Esophagus squamous epithelium (tissue), 5 donors: Measurements from ENCODE around the gene LSM3. TPM values are rescaled to one million over a fixed set of nuclear protein-coding genes. Genes with fewer than 3 reads are reported as not detected.

ENCODE experiments used
- DNase-seq: peaks from one replicate; lab custom pipeline; 2025; lab: John Stamatoyannopoulos, UW
- H3K27ac ChIP-seq, 4 donors: fragments of 200-600 bp; sonication (generic); one replicate each; pipeline ENCODE4 v1.5.1; 2016 to 2019; ENCODE audit warnings: mild to moderate bottlenecking in 1 of 4
- H3K27me3 ChIP-seq, 4 donors: fragments of 200-600 bp; sonication (generic); 1 replicate in 3 of 4; 2 replicates in 1 of 4; pipeline versions ENCODE4 v1.5.1 to v1.6.0; 2017 to 2021; ENCODE audit warnings: antibody characterized with exemption in 1 of 4
- H3K36me3 ChIP-seq, 3 donors: fragments of 200-600 bp; sonication (generic); one replicate each; pipeline ENCODE4 v1.5.1; 2016 to 2019
- H3K4me1 ChIP-seq, 3 donors: fragments of 200-600 bp; sonication (generic); one replicate each; pipeline ENCODE4 v1.5.1; 2017 to 2019
- H3K4me3 ChIP-seq, 4 donors: fragments of 200-600 bp; sonication (generic); 1 replicate in 3 of 4; 2 replicates in 1 of 4; pipeline ENCODE4 v1.5.1; 2016 to 2019; ENCODE audit warnings: mild to moderate bottlenecking in 2 of 4, moderate library complexity in 1 of 4
- H3K9me3 ChIP-seq, 3 donors: fragments of 200-600 bp; sonication (generic); one replicate each; pipeline ENCODE4 v1.5.1; 2016 to 2019
- POLR2A ChIP-seq, 4 donors: fragments of 450-650 bp; IDR thresholded peaks; one replicate each; pipeline ENCODE4 v1.6.1; 2017; ENCODE audit warnings: antibody characterized with exemption in 4 of 4, mild to moderate bottlenecking in 4 of 4, moderate library complexity in 3 of 4
- WGBS, 2 donors: methylation state at CpG; one replicate each; pipeline ENCODE4 v1.1.5; 2018; 5-methylcytosine and 5-hydroxymethylcytosine counted together
- intact Hi-C: fragments of 100-400 bp; cut with DNase I; formaldehyde crosslinking; loops from one replicate; pipeline ENCODE4 v1.15.0; 2022
- total RNA-seq, 4 donors: library from RNA; depleted of rRNA; stranded (reverse); fragments of >200 nt; gene quantifications; one replicate each; pipeline ENCODE4 v1.1.0, GENCODE V29; 2016
- TF ChIP-seq, protein P1 (sequence below), 6 experiments: fragments of 450-650 bp in 4 of 6; fragments of 200-600 bp in 2 of 6; sonication (generic) in 2 of 6; IDR thresholded peaks; one replicate each; pipeline ENCODE4 v1.5.1; 2016 to 2019; ENCODE audit warnings: antibody characterized with exemption in 6 of 6, mild to moderate bottlenecking in 4 of 6, moderate library complexity in 4 of 6
- donor health status: DM: yes; HTN: yes; CAD: no.

Gene LSM3
- total RNA-seq, 4 donors from 2014 or later, result 6.3 to 21.5 (median 13.7) TPM

DNA sequence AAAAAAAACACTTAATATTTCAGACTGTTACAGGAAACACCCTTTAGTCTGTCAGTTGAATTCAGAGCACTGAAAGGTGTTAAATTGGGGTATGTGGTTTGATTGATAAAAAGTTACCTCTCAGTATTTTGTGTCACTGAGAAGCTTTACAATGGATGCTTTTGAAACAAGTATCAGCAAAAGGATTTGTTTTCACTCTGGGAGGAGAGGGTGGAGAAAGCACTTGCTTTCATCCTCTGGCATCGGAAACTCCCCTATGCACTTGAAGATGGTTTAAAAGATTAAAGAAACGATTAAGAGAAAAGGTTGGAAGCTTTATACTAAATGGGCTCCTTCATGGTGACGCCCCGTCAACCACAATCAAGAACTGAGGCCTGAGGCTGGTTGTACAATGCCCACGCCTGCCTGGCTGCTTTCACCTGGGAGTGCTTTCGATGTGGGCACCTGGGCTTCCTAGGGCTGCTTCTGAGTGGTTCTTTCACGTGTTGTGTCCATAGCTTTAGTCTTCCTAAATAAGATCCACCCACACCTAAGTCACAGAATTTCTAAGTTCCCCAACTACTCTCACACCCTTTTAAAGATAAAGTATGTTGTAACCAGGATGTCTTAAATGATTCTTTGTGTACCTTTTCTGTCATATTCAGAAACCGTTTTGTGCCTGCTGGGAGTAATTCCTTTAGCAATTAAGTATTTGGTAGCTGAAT lies 35.9 kb upstream of the LSM3 start:
- WGBS, 2 donors, result 29 to 34% methylated on average over 8 of the region's 8 CpGs
- no peak for DNase-seq
- intact Hi-C loops, result no loop called here
- peaks cover 21 to 75% (median 47%) of the 10 kb centered on the region in 3 donors for H3K4me1 ChIP-seq
- TF ChIP-seq POLR2A (IDR thresholded peaks at IDR 0.05), result no peak
- TF ChIP-seq, protein P1, sequence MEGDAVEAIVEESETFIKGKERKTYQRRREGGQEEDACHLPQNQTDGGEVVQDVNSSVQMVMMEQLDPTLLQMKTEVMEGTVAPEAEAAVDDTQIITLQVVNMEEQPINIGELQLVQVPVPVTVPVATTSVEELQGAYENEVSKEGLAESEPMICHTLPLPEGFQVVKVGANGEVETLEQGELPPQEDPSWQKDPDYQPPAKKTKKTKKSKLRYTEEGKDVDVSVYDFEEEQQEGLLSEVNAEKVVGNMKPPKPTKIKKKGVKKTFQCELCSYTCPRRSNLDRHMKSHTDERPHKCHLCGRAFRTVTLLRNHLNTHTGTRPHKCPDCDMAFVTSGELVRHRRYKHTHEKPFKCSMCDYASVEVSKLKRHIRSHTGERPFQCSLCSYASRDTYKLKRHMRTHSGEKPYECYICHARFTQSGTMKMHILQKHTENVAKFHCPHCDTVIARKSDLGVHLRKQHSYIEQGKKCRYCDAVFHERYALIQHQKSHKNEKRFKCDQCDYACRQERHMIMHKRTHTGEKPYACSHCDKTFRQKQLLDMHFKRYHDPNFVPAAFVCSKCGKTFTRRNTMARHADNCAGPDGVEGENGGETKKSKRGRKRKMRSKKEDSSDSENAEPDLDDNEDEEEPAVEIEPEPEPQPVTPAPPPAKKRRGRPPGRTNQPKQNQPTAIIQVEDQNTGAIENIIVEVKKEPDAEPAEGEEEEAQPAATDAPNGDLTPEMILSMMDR (IDR thresholded peaks at IDR 0.05), result no peak
- no peaks in the 10 kb centered on the region for H3K27me3 ChIP-seq
- H3K4me3 ChIP-seq, result no peak overlapping the region
- H3K9me3 ChIP-seq, result no peaks in the 10 kb centered on the region
- peaks cover 20 to 82% (median 30%) of the 10 kb centered on the region in 3 donors for H3K36me3 ChIP-seq
- peak overlapping the region; percentile 73 to 88 (median 82) for H3K27ac ChIP-seq

DNA sequence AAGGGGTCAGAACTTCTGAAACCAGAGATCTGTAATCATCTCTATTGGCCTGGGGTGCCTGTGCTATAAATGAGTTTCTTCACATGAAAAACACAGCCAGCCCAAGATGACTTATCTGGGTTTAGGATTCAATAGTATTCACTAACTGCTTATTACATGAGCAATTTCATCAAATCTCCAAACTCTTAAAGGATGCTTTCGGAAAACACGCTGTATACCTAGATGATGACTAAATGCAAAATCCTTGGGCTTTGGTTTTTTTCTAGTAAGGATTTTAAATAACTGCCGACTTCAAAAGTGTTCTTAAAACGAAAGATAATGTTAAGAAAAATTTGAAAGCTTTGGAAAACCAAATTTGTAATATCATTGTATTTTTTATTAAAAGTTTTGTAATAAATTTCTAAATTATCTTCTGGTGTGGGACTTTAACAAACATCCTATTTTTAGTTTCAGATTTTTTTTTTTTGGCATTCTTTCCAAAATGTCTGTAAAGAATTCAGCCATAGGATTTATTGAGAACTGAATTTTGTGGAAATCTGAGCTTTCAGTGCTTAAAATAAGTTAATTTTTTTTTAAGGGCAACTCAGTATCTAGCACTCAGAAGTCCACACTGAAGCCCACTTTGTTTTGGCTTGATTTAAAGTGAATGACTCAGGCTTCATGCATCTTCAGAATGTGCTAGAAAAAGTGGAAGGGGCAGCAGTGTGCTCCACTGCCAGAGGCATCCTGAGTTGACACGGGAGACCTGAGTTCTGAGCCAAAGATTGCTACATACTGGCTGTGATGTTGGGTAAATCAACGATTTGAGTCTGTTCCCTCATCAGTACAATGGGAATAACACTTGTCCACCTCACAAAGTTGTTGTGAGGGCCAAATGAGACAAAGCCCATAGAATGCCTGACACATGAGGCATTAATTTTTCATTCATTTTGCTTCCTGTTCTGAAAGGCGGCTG lies 35.1 kb upstream of the LSM3 start:
- peaks cover 21 to 76% (median 47%) of the 10 kb centered on the region in 3 donors for H3K4me1 ChIP-seq
- no peak for DNase-seq
- TF ChIP-seq, protein P1 (IDR thresholded peaks at IDR 0.05), result no peak
- TF ChIP-seq POLR2A (IDR thresholded peaks at IDR 0.05), result no peak
- intact Hi-C loops, result no loop called here
- H3K27me3 ChIP-seq, result no peaks in the 10 kb centered on the region
- 37 to 43% methylated on average over 7 of the region's 7 CpGs for WGBS, 2 donors
- peaks cover 23 to 82% (median 24%) of the 10 kb centered on the region in 3 donors for H3K36me3 ChIP-seq
- peak overlapping the region in 1 of 4 donors; percentile 40 for H3K4me3 ChIP-seq
- no peaks in the 10 kb centered on the region for H3K9me3 ChIP-seq
- H3K27ac ChIP-seq, result peak overlapping the region; percentile 73 to 93 (median 82)

DNA sequence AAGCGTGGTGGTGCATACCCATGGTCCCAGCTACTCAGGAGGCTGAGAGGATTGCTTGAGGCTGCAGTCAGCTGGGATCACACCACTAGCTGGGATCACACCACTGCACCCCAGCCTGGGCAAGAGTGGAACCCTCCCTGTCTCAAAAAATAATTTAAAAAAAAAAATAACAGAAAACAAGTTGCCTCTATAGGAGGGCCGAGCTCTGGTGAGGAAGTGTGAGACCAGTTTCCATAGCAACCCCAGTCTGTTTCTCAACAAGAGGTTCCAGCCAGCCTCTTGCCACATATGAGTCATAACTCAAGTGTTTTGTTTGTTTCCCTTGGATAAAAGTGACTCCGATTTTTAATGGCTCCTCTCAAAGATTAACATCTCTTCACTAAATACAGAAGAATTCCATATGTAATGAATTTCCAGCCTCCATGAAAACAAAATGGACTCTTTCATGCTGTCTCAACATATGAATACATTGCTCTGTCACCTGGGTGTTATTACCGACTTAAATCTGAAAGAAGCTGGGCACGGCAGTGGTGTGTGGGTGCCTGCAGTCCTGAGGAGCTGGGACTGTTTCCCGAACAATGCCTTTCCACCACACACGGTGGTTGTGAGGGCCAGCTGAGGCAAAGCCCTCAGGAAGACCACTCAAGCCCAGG lies 34.1 kb upstream of the LSM3 start:
- no peak for TF ChIP-seq POLR2A (IDR thresholded peaks at IDR 0.05)
- TF ChIP-seq, protein P1 (IDR thresholded peaks at IDR 0.05), result no peak
- intact Hi-C loops, result no loop called here
- 5 to 7% methylated on average over 5 to 7 of the region's 7 CpGs for WGBS, 2 donors
- H3K4me1 ChIP-seq, result peaks cover 21 to 76% (median 47%) of the 10 kb centered on the region in 3 donors
- H3K9me3 ChIP-seq, result no peaks in the 10 kb centered on the region
- peaks cover 15 to 82% (median 16%) of the 10 kb centered on the region in 3 donors for H3K36me3 ChIP-seq
- DNase-seq, result peak; percentile 40
- H3K27me3 ChIP-seq, result no peaks in the 10 kb centered on the region
- H3K4me3 ChIP-seq, result peak overlapping the region in 2 of 4 donors; percentile 19 to 52
- peak overlapping the region; percentile 73 to 93 (median 82) for H3K27ac ChIP-seq

DNA sequence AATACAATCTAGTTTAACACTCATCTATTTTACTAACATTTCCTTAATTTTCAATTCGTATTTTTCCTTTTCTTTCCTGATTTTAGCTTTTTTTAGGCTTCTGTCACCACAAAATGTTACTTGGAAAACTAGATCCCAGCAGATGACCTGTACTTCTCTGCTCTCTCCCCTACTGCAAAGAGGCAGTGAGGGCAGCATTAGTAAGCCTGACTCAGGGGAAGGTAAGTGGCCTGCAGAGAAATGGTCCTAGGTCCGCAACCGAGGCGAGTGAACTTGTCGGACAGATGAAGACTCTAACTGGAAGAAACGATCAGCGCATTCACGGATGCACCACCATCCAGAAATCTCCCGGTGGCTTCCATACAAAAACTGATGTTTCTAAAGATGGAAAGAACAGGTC lies 33.4 kb upstream of the LSM3 start:
- peak overlapping the region in 1 of 4 donors; percentile 19 for H3K4me3 ChIP-seq
- H3K36me3 ChIP-seq, result peaks cover 10 to 78% (median 16%) of the 10 kb centered on the region in 3 donors
- peak overlapping the region; percentile 73 to 93 (median 82) for H3K27ac ChIP-seq
- H3K4me1 ChIP-seq, result peaks cover 21 to 73% (median 47%) of the 10 kb centered on the region in 3 donors
- TF ChIP-seq, protein P1 (IDR thresholded peaks at IDR 0.05), result no peak
- TF ChIP-seq POLR2A (IDR thresholded peaks at IDR 0.05), result no peak
- DNase-seq, result no peak
- no peaks in the 10 kb centered on the region for H3K27me3 ChIP-seq
- WGBS, 2 donors, result 83 to 88% methylated on average over 9 of the region's 9 CpGs
- intact Hi-C loops, result no loop called here
- no peaks in the 10 kb centered on the region for H3K9me3 ChIP-seq
